Panc1 (cell line): ENCODE data around the gene CAND2.

Source experiments
- CTCF ChIP-seq: fragments of 450-650 bp; IDR thresholded peaks from 2 replicates; pipeline ENCODE4 v1.5.1; 2017; ENCODE audit warnings: mild to moderate bottlenecking
- POLR2AphosphoS5 ChIP-seq: IDR thresholded peaks from 2 replicates; pipeline ENCODE4 v1.6.1; 2012; ENCODE audit warnings: mild to moderate bottlenecking, low read depth, low read length, moderate library complexity
- SIN3A ChIP-seq: IDR thresholded peaks from 2 replicates; pipeline ENCODE4 v1.6.1; 2012; ENCODE audit warnings: low read depth, mild to moderate bottlenecking, low read length, moderate library complexity, borderline replicate concordance; ENCODE audit not compliant: insufficient read depth
- TCF7L2 ChIP-seq: IDR thresholded peaks from 2 replicates; pipeline ENCODE4 v1.6.1; 2011; ENCODE audit warnings: mild to moderate bottlenecking, low read depth, low read length, inconsistent platforms

DNA sequence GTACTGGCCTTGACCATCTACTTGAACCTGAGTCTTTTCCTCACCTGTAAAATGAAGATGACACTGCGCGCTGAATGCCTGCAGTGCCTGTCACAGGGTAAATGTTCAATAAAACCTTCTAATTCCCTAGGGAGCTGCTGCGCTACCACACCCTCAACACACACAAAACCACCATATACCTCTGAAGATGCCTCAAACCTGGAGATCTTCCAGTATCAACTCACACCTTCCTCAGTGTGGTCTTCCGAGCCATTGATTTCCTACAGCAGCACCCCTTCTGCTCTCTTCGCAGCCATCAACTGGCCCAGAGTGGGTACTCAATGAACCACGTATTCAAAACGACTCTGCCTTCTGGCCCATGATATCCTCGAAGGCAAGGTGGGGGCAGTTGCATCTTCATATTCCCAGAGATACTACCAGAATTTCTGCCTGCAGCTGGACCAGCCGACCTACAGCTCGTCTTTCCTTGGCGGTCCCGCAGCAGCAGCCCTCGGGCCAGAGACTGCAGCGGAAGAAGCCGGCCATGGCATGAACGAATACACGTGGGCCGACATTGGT, 44.2 kb downstream of the CAND2 start:
- TF ChIP-seq CTCF (no peak), POLR2AphosphoS5 (no peak), TCF7L2 (no peak), SIN3A (no peak)
